HG03439 (cell line): ENCODE measurements around the gene PLEKHA1.

ENCODE experiments used
- ATAC-seq: cut with Tn5 transposase; IDR thresholded peaks from one replicate; pipeline ENCODE4 v1.9.1; 2021; ENCODE audit warnings: mild to moderate bottlenecking, moderate library complexity; ENCODE audit not compliant: unreplicated experiment

Gene PLEKHA1

DNA sequence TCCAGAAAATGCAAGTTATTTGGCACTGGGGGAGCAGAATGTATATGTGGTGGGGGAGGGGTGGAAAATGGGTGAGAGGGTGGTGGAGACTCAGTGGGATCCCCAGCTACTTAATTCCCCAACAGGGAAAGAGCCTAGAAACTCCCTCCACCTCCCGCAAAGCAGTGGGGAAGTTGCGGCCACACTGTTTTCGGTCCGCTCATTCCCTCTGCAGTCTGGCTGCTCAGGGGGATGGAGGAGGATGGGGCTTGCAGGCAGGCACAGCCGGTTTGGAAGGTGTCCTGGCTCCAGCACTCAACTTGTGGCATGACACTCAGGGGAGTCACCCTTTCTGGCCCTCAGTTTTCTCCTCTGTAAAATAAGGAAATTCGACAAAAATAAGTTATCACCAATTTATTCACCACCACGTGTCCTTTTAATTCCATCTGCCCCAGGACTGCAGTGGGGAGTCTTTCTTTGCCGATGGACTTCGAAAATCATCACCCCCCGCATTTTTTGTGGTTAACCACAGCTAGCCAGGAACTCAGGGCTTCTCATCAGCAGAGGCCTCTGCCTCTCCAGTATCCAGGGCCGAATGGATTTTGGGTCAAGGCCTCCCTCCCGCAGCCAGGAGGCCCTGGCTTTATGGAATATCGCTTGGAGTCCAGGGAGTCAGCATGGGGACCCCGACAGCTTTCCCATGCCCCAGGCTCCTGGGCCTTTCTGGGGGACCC lies 85.2 kb downstream of the PLEKHA1 start:
- ATAC-seq, result no peak

DNA sequence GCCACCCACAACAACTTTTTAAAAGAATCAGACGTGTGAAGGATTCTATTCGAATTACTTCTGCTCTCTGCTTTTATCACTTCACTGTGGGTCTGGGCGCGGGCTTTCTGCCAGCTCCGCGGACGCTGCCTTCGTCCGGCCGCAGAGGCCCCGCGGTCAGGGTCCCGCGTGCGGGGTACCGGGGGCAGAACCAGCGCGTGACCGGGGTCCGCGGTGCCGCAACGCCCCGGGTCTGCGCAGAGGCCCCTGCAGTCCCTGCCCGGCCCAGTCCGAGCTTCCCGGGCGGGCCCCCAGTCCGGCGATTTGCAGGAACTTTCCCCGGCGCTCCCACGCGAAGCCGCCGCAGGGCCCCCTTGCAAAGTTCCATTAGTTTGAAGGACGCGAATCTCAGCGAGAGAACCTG lies 86.4 kb downstream of the PLEKHA1 start:
- ATAC-seq, result no peak

DNA sequence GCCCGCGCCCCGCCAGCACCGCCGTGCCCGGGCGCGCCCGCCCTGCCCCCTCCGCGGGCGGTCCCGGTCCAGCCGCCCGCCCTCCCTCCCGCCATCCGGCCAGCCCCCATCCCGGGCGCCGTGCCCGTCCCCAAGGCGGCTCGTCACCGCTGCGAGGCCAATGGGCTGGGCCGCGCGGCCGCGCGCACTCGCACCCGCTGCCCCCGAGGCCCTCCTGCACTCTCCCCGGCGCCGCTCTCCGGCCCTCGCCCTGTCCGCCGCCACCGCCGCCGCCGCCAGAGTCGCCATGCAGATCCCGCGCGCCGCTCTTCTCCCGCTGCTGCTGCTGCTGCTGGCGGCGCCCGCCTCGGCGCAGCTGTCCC lies 86.8 kb downstream of the PLEKHA1 start, which contains the start of gene HTRA1:
Gene HTRA1, plus strand, starts transcription at position 187 of the 362 bp plus-strand sequence. Its CDS starts 100 bp downstream, at position 287.
- ATAC-seq, result no peak

DNA sequence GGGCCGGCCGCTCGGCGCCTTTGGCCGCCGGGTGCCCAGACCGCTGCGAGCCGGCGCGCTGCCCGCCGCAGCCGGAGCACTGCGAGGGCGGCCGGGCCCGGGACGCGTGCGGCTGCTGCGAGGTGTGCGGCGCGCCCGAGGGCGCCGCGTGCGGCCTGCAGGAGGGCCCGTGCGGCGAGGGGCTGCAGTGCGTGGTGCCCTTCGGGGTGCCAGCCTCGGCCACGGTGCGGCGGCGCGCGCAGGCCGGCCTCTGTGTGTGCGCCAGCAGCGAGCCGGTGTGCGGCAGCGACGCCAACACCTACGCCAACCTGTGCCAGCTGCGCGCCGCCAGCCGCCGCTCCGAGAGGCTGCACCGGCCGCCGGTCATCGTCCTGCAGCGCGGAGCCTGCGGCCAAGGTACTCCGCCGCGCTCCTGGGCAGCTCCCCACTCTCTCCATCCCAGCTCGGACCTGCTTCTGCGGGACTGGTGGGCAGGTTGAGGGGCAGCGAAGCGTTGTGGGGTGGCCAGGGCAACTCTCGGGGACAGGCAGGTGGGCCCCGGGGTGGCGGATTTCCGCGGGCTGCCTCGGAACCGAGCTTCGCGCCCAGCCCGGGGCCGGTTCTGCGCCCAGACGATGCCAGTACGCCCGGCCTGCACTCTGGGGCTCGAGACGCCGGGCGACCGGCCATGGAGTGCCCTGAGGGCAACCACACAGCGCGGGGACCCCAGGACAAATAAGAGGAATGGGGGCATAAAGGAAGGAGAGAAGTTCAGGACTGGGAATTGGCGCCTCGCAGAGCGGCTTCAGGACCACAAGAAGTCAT lies 87.4 kb downstream of the PLEKHA1 start:
- ATAC-seq, result no peak

DNA sequence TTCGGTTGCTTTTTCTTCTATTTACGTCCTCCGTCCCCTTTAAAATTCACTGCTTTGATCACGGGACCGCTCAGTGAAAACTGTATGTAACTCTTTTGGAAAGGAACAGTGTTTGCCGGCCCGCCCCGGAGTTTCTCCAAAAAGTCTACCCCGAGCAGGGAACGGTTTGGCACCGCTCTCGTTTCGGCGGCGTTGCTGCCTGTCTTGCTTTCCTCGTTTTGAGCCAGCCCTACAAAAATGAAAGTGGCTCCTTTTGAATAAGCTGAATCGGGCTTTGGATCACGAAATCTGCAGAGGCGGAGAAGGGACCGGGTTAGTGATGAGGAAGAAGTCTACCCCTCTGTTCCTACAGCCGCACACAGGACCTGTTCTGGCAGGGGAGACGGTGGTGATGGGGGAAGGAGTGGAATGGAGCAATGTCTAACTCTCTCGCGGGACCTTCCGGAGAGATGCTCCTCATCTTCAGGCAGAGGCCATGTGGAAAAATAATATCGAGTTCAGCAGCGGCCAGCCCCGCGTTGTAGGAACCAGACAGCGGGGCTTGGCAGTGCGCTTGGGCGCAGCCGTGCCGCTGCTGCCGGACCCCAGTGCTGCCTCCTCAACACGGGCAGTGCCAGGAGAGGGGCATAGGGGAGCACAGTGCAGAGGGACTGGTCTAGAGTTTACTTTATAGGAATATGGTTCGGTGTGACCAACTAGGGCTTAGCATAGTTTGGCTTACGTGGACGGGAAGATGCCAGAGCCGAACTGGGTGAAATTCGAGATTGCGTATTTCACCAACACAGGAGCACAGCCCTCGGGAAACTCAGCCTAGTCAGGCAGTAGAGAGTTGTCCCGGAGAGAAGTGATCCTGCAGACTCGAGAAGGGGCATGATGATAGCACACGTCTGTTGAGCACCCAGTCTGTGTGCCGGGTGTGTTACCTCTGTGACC lies 88.3 kb downstream of the PLEKHA1 start:
- ATAC-seq, result no peak

DNA sequence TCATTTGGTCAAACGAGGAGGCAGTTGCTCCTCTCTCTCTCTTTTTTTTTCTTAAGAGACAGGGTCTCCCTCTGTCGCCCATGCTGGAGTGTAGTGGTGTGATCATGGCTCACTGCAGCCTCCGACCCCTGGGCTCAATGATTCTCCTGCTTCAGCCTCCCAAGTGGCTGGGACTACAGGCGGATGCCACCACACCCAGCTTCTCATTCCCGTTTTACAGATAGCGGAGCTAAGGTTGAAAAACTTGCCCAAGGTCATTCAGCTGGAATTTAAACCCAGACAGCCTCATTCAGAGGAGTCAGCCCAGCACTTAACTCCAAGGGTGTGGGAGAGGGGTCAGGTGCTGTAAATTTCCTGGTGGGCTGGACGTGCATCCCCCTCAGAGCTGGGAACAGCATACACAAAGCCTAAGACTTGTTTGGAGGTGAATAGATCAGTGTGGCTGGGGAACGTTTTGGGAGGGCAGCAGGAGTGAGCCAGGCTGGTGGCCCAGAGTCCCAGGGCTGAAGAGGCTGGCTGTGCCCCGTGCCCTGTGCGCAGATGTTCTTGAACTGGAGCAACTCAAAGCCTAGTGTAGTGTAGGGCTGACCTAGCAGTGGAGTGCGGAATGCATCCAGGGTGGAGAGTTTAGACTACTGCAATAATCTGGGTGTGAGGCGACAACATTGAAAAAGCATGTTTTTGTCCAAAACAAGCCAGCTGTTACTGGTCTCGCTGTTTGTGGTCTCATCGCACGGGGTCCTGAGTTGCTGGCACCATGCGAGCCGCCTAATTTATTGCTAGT lies 89.2 kb downstream of the PLEKHA1 start:
- ATAC-seq, result no peak

DNA sequence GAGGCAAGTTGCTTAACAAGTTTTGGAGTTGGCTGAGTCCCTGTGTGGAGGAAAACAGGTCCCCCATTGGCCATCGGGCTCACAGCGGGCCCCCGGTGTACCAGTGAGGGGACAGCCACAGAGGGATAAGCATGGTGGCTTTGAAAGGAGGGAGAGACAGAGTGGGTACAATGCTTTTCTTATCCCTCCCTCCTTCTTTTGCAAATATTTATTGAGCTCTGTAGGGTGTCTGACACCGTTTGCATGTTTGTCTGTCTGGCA lies 89.7 kb downstream of the PLEKHA1 start:
- ATAC-seq, result no peak

DNA sequence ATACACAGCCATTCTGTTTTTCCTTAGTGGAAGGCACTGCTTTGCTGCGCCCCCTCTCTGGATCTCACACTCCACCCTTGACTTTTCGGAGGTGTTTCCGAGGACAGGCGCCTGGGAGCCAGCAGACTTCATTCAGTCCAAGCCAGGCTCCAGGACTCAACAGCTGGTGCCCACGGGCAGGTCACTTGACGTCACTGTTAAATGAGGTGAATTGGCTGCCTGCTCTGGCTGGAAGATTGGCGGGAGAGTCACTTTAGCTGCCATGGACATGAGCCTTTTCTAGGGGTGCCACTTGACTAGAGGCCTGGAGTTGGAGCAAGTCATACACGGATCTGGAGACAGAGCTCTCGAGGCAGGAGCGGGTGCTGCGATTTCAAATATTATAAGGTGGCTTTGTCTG lies 90.1 kb downstream of the PLEKHA1 start:
- ATAC-seq, result no peak

DNA sequence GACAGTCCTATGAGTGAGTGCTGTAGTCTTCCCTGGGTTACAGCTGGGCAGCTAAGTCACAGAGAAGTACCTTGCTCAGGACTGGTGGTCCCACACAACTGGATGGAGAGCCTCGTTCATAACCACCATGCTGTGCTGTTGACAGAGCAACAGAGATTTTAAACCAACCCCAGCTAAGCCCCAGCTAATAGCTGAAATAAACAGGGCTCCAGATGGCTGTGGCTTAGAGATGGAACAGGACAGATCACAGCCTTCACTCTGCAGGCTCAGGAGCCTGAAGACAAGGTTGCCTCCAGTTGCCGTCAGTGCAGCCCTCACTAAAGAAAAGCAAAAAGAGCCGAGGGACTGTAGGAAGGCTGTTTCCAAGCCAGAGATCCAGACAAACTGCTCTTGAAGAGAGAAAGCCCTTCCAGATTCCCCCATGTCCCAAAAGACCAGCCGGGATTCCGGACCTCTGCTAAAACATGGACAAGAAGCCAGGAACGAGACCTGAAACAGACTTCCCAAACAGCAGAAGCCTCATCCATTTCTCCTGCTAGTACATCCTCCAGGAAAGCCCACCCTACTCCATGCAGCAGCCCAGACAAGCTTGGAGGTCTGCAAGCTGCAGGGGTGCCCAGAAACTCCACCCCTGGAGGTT lies 91.0 kb downstream of the PLEKHA1 start:
- ATAC-seq, result no peak

DNA sequence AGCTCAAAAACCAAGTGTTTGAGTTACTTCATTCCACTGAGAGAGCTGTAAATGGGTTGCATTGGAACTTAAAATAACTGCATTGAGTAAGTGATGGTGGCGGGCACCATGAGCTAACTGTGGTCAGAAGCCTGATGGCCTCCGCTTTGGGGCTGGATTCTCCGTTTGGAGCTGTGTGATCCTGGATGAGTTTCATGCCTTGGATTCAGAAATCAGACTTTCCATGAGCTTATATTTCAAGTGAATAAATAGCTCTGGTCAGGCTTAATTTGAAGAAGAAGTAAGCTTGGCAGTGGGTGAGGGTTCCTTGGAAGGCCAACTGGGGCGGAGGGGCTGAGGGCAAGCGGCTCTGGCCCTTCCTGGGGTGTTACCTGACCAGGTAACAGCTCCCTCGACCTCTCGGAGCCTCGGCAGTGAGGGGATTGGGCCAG lies 92.5 kb downstream of the PLEKHA1 start:
- ATAC-seq, result no peak

DNA sequence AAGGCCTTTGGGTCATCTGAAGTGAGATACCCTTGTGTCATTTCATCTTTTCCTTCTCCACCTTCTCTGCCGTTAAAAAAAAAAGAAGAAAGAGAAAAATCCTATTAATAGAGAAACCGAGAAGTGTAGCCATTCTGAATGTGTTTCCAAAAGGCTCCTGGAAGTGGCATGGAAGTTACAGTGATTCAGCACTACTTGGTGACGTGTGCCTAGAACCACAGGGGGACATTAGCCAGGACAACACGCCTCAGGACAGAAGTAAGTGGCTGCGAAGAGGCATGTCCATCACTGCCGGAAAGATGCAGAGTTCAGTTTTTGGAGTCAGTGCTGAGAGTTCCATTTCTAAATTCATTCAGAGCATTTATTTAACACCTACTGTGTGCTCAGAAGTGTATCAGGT lies 93.2 kb downstream of the PLEKHA1 start:
- no peak for ATAC-seq

DNA sequence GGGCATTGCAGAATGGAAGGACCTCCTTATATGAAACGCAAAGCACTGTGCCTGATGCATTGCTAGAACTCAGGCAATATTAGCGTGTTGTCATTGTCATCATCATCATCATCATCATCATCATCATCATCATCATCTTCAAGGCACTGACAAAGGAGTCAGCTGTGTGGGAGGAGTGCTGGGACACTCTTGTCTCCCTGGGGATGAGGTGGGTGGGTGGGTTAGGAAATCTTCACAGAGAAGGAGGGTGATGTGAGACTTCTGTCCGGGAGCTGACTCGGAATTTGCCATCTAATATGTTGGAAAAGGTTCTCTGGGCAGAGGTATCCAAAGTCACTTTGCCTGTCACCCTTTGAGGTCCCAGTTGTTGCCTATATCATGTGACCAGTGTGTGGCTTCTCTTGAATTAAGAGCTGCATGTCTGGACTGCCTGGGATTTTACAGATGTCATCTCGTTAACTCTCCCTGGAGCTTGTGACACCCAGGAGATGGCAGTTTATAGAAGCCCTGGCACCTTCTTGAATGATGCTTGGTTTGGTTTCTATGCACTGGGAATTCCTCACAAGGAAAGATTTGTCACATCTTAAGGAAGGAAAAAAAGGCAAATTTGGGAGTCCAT lies 93.9 kb downstream of the PLEKHA1 start:
- ATAC-seq, result no peak

DNA sequence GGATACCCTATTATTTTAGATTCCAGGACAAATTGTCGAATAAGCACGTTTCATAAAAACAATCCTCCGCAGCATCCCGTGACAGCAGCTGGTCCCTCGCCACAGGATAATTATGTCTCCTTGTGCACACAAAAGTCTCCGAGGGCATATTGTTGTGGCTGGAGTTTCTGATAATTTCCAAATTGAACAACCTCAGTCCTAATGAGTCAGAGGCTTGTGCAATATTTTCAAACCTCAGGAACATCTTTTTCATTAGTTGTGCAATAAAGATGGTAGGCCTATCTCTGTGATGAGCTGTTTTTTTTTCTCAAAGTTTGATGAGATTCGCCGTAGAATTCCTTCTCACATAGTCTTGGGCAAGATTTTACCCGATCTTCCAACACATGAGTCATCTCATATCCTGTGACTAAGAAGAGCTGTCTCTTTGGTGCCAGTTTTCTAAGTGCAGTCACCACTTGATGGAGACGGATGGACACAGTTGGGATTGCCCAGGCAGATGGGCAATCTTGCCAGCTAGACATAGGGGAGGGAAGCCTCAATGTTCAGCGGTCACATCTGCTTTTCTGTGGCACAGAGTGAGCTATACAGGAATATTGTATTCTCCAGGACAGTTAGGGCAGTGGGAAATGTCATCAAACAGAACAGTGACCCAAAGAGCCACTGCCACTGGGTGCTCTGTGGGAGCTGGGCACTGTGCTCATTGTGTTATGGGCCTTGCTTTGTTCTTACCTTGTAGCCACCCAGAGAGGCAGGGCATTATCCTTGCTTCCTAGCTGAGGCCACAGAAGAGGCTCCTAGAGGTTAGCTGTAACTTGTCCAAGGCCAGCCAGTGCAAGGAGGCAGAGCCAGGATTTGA lies 94.6 kb downstream of the PLEKHA1 start:
- ATAC-seq, result no peak

DNA sequence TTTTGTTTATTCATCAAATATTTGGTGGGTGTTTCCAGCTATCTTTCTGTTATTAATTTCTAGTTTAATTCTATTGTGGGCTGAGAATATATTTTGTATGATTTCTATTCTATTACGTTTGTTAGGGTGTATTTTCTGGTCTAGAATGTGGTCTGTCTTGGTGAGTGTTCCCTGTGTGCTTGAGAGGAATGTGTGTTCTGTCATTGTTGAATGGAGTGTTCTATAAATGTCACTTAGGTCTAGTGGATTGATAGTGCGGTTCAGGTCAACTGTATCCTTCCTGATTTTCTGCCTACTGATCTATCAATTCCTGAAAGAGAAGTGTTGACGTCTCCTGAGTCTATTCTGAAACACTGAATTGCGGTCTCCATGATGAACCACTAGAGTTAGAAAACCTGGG lies 95.3 kb downstream of the PLEKHA1 start:
- ATAC-seq, result no peak

DNA sequence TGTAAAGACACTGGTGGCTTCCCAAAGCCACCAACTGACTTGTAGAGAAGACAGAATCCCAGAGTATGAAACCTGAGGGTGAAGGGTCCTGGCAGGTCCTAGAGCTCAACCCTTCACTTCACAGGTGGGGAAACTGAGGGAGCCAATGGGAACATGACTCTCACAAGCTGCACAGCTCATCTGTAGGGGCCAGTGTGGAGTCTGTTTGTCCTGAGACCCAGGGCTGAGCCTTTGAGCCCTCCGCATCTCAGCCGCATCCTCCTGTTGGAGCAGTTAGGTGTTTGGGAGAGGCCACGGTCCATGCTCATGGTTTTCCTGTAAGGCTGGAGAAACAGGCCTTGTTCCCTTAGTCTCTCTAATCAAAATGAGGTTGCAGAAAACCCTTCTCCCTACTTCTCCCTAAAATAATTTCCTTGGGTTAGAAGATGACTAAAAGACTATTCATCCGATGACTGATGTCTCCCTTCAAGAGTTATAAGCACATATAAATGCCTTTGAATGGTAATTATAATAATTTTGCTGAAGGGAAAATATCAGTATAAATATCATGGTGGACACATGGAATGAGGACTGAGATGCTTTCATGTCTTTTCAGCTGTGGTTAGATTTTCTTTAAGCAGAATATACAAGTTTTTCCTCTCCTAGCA lies 97.1 kb downstream of the PLEKHA1 start:
- no peak for ATAC-seq

DNA sequence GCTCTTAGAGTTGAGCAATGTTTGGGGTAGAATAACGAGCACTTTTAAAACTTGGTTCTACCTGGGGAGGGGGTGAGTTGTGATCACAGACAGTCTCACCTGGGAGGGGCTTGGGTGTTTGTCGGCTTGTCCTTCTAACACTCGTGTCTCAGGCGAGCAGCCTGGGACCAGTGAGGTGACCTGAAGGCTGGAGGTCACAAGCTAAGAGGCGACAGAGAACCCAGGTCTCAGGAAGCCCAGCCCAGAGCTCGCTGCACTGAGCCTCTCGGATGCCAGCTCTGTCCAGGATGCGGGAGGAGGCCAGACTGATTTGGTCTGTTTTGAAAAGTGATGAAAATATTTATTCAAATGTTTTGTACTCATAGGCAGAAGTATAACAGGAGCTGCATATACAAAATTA lies 98.6 kb downstream of the PLEKHA1 start:
- ATAC-seq, result no peak

DNA sequence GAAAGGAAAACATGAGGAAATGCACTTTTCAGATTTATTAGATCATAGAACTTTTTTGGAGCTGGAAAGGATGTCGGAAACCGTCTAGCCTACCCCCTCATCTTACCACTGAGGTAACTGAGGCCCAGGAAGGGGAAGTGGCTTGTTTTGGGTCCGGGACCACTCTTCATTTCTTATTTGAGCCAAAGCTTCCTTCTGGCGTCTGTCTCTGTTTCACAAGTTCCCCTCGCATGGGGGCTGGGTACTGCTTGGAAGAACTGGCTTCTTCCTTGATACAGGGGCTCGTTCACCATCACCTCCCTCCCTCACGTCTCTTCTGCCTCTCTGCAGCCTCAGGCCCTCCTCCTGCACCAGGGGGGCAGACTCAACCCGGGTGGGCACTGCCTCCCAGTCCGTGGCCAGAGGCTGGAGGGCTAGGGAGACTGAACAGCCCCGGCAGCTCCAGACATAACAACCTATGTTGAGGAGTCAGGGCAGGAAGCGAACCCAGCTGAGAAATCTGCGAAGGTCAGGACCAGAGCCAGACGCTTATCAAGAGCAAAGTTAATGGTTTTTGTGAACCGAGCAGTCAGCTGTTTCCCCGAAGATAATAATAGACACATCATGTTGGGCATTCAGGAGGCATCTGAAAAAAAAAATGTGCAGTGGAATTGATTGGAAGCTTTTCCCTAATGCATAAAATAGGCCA lies 99.8 kb downstream of the PLEKHA1 start:
- ATAC-seq, result no peak

DNA sequence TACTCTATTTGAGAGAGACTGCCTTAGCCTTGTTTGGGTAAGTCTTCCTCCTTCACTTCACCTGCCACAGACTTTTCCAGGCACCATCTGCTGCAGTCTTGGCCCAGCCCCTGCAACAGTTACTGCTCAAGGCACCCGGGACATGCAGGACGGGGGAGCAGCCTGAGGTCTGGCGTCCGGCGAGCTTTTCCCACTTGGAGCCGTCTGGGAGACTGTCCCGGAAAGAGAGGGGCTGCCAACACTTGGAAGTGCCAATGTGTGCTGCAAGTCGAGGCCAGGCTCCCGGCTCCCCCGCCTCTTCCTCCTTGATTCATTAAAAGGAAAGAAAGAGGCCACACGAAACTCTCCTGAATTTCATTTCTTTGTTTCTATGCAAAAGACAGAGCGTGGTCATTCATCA lies 100.6 kb downstream of the PLEKHA1 start:
- ATAC-seq, result no peak
